GM23248 (cell line): ENCODE data around the gene AMIGO2. TPM values are rescaled to one million over a fixed set of nuclear protein-coding genes. Genes with fewer than 3 reads are reported as not detected.

ENCODE experiments used
- DNase-seq: peaks from one replicate; pipeline ENCODE4 v3.0.0-alpha.2; 2015
- H2AFZ ChIP-seq: fragments of 200-600 bp; sonication (generic); 2 replicates; pipeline ENCODE4 v1.6.1; 2016; ENCODE audit warnings: antibody characterized with exemption
- H3F3A ChIP-seq: fragments of 200-600 bp; sonication (generic); 2 replicates; pipeline ENCODE4 v1.6.1; 2016; ENCODE audit warnings: mild to moderate bottlenecking, antibody characterized with exemption, mixed run types; ENCODE audit not compliant: insufficient read depth
- H3K27ac ChIP-seq: fragments of 200-600 bp; sonication (generic); 2 replicates; pipeline ENCODE4 v1.5.1; 2016; ENCODE audit warnings: mild to moderate bottlenecking
- H3K27me3 ChIP-seq: fragments of 200-600 bp; sonication (generic); replicated peaks from 2 replicates; pipeline ENCODE4 v1.6.1; 2016; ENCODE audit warnings: mild to moderate bottlenecking; ENCODE audit not compliant: insufficient read depth
- H3K36me3 ChIP-seq: fragments of 200-600 bp; sonication (generic); 2 replicates; pipeline ENCODE4 v1.6.1; 2016; ENCODE audit warnings: low read depth, mild to moderate bottlenecking
- H3K4me1 ChIP-seq: fragments of 200-600 bp; sonication (generic); 2 replicates; pipeline ENCODE4 v1.6.1; 2016; ENCODE audit warnings: mild to moderate bottlenecking; ENCODE audit not compliant: insufficient read depth
- H3K4me2 ChIP-seq: fragments of 200-600 bp; sonication (generic); one replicate; pipeline ENCODE4 v1.6.1; 2016; ENCODE audit warnings: mild to moderate bottlenecking; ENCODE audit not compliant: unreplicated experiment
- H3K4me3 ChIP-seq: fragments of 200-600 bp; sonication (generic); 2 replicates; pipeline ENCODE4 v1.5.1; 2016; ENCODE audit warnings: mild to moderate bottlenecking
- H3K79me2 ChIP-seq: fragments of 200-600 bp; sonication (generic); 2 replicates; pipeline ENCODE4 v1.6.1; 2016; ENCODE audit warnings: mild to moderate bottlenecking; ENCODE audit not compliant: insufficient read depth
- H3K9ac ChIP-seq: fragments of 200-600 bp; sonication (generic); 2 replicates; pipeline ENCODE4 v1.6.1; 2016; ENCODE audit warnings: mild to moderate bottlenecking
- H3K9me2 ChIP-seq: fragments of 200-600 bp; sonication (generic); 2 replicates; pipeline ENCODE4 v1.6.1; 2016; ENCODE audit warnings: mixed run types, mild to moderate bottlenecking, moderate library complexity; ENCODE audit not compliant: insufficient read depth
- H3K9me3 ChIP-seq: fragments of 200-600 bp; sonication (generic); one replicate; pipeline ENCODE4 v1.6.1; 2017; ENCODE audit warnings: low read depth
- H4K20me1 ChIP-seq: fragments of 200-600 bp; sonication (generic); 2 replicates; pipeline ENCODE4 v1.6.0; 2016; ENCODE audit not compliant: insufficient read depth
- EZH2 ChIP-seq: fragments of 200-600 bp; sonication (generic); IDR thresholded peaks from 2 replicates; pipeline ENCODE4 v1.6.1; 2018; ENCODE audit warnings: antibody characterized with exemption, mild to moderate bottlenecking; ENCODE audit not compliant: insufficient read depth, poor library complexity, severe bottlenecking
- EZH2phosphoT487 ChIP-seq: fragments of 200-600 bp; sonication (generic); IDR thresholded peaks from 2 replicates; pipeline ENCODE4 v1.6.1; 2018; ENCODE audit warnings: antibody characterized with exemption, moderate library complexity, mild to moderate bottlenecking, low read depth; ENCODE audit not compliant: insufficient read depth
- WGBS, 2 experiments: methylation state at CpG; one replicate each; pipeline ENCODE4 v1.1.6; 2015 to 2017; ENCODE audit warnings: low lambda C conversion rate in 2 of 2, low coverage in 1 of 2; ENCODE audit errors: missing lambda C conversion rate in 2 of 2; 5-methylcytosine and 5-hydroxymethylcytosine counted together
- in situ Hi-C: fragments of 300-500 bp; cut with MboI; formaldehyde crosslinking; loops from 2 replicates; pipeline ENCODE4 v1.15.0; 2020
- polyA plus RNA-seq: library from polyadenylated mRNA; unstranded; fragments of >200 nt; fragmentation: Nextera tagmentation; extraction: Ambion mirVana; gene quantifications from 2 replicates; pipeline ENCODE4 v1.2.1, GENCODE V29; 2016
- total RNA-seq: library from RNA; depleted of rRNA; stranded (reverse); fragments of >200 nt; shearing (Covaris generic); gene quantifications from 2 replicates; pipeline ENCODE4 v1.2.3, GENCODE V29; 2014

Gene AMIGO2
- total and polyA plus RNA-seq, 2 experiments from 2014 or later, result 19.6 to 29.9 TPM

DNA sequence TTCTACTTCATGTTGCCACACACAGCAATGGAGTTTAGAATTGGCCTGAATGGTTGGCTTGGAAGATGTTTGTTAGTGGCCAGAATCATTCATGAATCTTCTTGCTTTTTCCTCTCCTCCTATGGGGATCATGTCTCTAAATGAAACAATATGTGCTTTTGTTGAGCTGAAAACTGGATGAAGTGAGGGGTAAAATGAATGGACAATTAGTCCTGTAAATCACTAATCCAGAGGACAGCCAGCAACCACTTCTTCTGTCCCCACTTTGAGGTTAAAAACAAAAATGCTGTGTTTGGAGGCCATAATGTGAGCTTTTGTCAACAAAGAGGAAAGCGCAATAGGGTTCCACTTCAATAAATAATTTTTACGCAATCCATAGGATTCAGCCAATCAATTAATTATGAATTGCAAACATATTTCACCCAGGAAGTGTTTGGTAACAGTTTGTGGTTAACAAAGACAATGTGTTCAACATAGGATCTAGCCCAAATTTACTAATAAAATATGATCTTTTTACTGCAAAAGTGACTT is 30.3 kb upstream of the AMIGO2 start:
- no peak for DNase-seq
- Histone ChIP-seq H4K20me1 (no peaks in the 10 kb centered on the region), H3K79me2 (no peaks in the 10 kb centered on the region), H3K9me3 (no peaks in the 10 kb centered on the region), H2AFZ (no peak overlapping the region), H3K36me3 (no peaks in the 10 kb centered on the region), H3K27me3 (no peaks in the 10 kb centered on the region), H3K4me1 (no peaks in the 10 kb centered on the region), H3K9me2 (no peaks in the 10 kb centered on the region), H3K9ac (no peak overlapping the region), H3F3A (no peaks in the 10 kb centered on the region), H3K4me2 (no peak overlapping the region), H3K27ac (no peak overlapping the region), H3K4me3 (no peak overlapping the region)
- TF ChIP-seq EZH2 (no peak), EZH2phosphoT487 (no peak)
- in situ Hi-C loops, result no loop called here
- 95 to 97% methylated on average over 2 of the region's 2 CpGs for WGBS, 2 experiments

DNA sequence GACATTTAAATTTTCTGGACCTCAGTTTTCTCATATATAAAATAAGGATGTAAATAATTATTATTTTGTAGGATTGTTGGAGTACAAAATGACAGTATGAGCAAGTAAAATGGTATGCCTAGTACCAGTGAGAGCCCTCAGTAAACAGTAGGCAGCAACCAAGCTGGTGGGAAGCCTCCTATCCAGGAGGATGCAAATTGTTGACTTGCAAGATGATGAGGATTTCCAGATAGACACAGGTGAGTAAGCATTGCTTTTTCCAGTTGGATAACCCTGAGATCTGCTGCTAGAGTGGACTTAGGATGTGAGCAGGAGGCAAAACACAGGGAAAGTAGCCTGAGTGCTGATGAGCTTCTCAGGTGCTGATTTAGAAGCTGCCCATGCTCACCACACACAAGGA is 28.2 kb upstream of the AMIGO2 start:
- no peaks in the 10 kb centered on the region for H3K9me2 ChIP-seq
- H3K4me1 ChIP-seq, result peaks cover 11% of the 10 kb centered on the region
- in situ Hi-C loops, result no loop called here
- H3F3A ChIP-seq, result peaks cover 13% of the 10 kb centered on the region
- no peaks in the 10 kb centered on the region for H3K36me3 ChIP-seq
- H3K4me3 ChIP-seq, result no peak overlapping the region
- no peak overlapping the region for H3K27ac ChIP-seq
- no peak overlapping the region for H2AFZ ChIP-seq
- no peak overlapping the region for H3K9ac ChIP-seq
- H3K4me2 ChIP-seq, result no peak overlapping the region
- no peaks in the 10 kb centered on the region for H3K79me2 ChIP-seq
- no peaks in the 10 kb centered on the region for H3K9me3 ChIP-seq
- H3K27me3 ChIP-seq, result no peaks in the 10 kb centered on the region
- TF ChIP-seq EZH2phosphoT487, result no peak
- TF ChIP-seq EZH2, result no peak
- DNase-seq, result no peak
- H4K20me1 ChIP-seq, result no peaks in the 10 kb centered on the region

DNA sequence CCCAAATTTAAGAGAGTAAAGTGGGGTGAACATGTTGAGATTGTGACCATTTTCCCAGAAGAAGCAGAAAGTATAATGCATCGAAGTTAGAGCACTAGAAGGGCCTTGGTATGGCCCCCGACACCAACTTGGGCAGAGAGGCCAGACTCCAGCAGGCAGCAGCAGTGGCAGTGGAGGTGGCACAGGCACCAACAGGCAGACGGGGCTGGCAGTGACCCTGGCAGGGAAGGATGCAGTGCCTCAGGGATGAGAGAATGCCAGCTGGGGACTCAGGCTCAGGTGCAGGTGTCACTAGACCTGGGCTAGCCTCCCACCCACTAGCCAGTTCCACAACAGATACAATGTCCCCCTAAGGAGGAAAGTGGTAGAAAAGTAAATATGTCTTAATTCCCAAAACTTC is 27.7 kb upstream of the AMIGO2 start:
- H4K20me1 ChIP-seq, result no peaks in the 10 kb centered on the region
- no peaks in the 10 kb centered on the region for H3K36me3 ChIP-seq
- no peak for TF ChIP-seq EZH2
- no peaks in the 10 kb centered on the region for H3K27me3 ChIP-seq
- DNase-seq, result no peak
- no peaks in the 10 kb centered on the region for H3K9me2 ChIP-seq
- H3K4me3 ChIP-seq, result no peak overlapping the region
- H3K27ac ChIP-seq, result no peak overlapping the region
- H3K4me2 ChIP-seq, result no peak overlapping the region
- peaks cover 17% of the 10 kb centered on the region for H3F3A ChIP-seq
- H3K79me2 ChIP-seq, result no peaks in the 10 kb centered on the region
- peaks cover 16% of the 10 kb centered on the region for H3K4me1 ChIP-seq
- in situ Hi-C loops, result no loop called here
- H2AFZ ChIP-seq, result no peak overlapping the region
- WGBS, 2 experiments, result 91 to 93% methylated on average over 3 of the region's 3 CpGs
- no peak overlapping the region for H3K9ac ChIP-seq
- H3K9me3 ChIP-seq, result no peaks in the 10 kb centered on the region

DNA sequence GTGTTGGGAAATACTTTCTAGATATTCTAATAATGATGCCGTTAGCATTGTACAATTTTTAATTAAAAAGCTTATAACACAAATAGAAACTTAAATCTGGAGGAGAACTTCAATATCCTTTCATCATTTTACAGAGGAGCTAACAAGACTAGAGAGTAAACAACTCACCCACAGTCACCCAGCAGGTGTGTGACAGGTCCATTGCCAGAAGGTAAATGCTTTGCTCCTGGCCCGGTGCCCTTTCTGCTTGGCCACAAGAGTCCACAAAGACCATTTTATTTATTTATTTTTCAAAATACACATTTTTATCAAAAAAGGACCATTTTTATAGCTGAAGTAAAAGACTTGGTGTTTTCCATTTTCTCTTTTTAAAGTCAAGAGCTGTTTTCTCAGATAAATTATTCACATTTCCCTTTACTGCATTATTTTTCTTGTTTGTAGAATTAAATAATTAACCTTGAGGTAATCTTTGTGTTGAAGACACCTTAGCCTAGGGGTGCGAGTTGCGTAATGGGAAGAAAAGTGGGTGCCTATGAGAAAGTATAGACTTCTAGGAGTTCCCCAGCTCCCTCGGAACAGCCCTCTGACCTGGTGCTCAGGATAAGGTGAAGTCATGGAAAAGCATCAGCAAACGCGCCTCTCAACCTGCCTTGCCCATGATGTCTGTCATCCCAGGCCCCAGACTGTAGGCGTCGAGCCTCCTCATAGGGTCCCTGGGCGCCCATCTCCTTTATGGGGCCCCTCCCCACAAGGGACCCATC is 26.3 kb upstream of the AMIGO2 start:
- H3K4me3 ChIP-seq, result no peak overlapping the region
- peaks cover 18% of the 10 kb centered on the region for H3K4me1 ChIP-seq
- WGBS, 2 experiments, result 95 to 96% methylated on average over 10 of the region's 10 CpGs

More for the DNA sequence above, 26.3 kb upstream of the AMIGO2 start:
- Histone ChIP-seq H3K27ac (no peak overlapping the region), H3K79me2 (no peaks in the 10 kb centered on the region), H3F3A (peaks cover 24% of the 10 kb centered on the region), H3K9me3 (no peaks in the 10 kb centered on the region), H2AFZ (no peak overlapping the region), H3K9me2 (no peaks in the 10 kb centered on the region), H3K27me3 (no peaks in the 10 kb centered on the region), H4K20me1 (no peaks in the 10 kb centered on the region), H3K36me3 (no peaks in the 10 kb centered on the region), H3K4me2 (no peak overlapping the region), H3K9ac (no peak overlapping the region)
- no peak for DNase-seq
- TF ChIP-seq EZH2phosphoT487 (no peak), EZH2 (no peak)
- in situ Hi-C loops, result no loop called here
